IPS DF 6.9 (cell line): ENCODE data around the gene ZIK1.

Experiments used
- DNase-seq: peaks from one replicate; pipeline ENCODE4 v3.0.0-alpha.2; 2013; ENCODE audit warnings: low read depth, low spot score
- H3K27ac ChIP-seq: one replicate; pipeline ENCODE4 v1.5.1; 2013; ENCODE audit warnings: low read length, control low read depth
- H3K27me3 ChIP-seq: 2 replicates; pipeline ENCODE4 v1.6.1; 2013; ENCODE audit warnings: mild to moderate bottlenecking, low read length; ENCODE audit not compliant: control insufficient read depth, insufficient read depth
- H3K36me3 ChIP-seq: 2 replicates; pipeline ENCODE4 v1.6.1; 2013; ENCODE audit warnings: low read length; ENCODE audit not compliant: control insufficient read depth, insufficient read depth
- H3K4me1 ChIP-seq: 2 replicates; pipeline ENCODE4 v1.6.1; 2013; ENCODE audit warnings: low read length; ENCODE audit not compliant: control insufficient read depth, insufficient read depth
- H3K4me3 ChIP-seq: 2 replicates; pipeline ENCODE4 v1.5.1; 2013; ENCODE audit warnings: mild to moderate bottlenecking, low read length
- H3K9me3 ChIP-seq: 2 replicates; pipeline ENCODE4 v1.6.1; 2013; ENCODE audit warnings: low read length, inconsistent platforms; ENCODE audit not compliant: control insufficient read depth, insufficient read depth
- WGBS: extraction: QIAGEN DNeasy Blood & Tissue Kit; methylation state at CpG from one replicate; pipeline ENCODE4 v1.1.7; 2013; ENCODE audit warnings: mixed read lengths, missing lambda C conversion rate; ENCODE audit not compliant: insufficient read length, insufficient coverage; 5-methylcytosine and 5-hydroxymethylcytosine counted together

Gene ZIK1

DNA sequence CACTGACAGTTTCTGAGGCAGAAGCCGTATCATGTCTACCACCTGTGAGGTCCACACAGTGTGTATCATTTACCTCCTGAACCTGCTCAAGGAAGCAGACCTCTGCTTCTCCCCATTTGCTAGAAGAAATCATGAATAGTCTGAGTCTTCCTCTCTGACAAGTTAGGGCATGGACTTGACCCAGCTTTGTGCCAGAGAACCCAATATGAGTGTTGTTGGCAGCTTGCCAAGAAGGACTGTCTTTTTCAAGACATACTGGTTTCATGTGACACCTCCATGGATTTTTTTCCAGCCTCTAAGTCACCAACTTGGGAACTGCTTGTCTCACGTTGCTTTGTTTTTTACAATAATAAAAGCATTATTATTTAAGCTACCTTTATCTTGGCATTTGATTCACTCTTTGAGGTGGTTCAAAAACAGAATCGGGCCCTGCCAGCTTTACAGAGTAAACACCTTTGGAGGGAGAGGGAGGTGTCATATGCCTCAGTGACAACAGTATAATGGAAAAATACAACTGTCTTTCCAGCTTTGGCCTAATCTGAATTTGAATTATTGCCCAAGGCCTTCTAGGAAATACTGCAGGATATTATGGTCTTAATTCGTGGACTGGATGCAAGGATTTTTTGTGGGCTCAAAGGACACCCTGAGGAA is 58.6 kb downstream of the ZIK1 start:
- WGBS, result no CpG with 5 or more reads among the region's 4 CpGs
- Histone ChIP-seq H3K36me3 (peaks cover 20% of the 10 kb centered on the region; the same call in 1 of the 2 replicates), H3K9me3 (0 out of 2 replicates have a peak, but pooled peaks cover 2% of the 10 kb centered on the region), H3K27me3 (no peaks in the 10 kb centered on the region), H3K27ac (no peak overlapping the region), H3K4me3 (no peak overlapping the region), H3K4me1 (no peaks in the 10 kb centered on the region)
- no peak for DNase-seq
